GM18951 (cell line): ENCODE data around the gene THOP1.

Source experiments
- POLR2A ChIP-seq: IDR thresholded peaks from 4 replicates; pipeline ENCODE4 v1.6.1; 2011; ENCODE audit warnings: mild to moderate bottlenecking; ENCODE audit not compliant: insufficient read length, insufficient read depth; ENCODE audit errors: extremely low read depth
- in situ Hi-C: fragments of 300-500 bp; cut with MboI; formaldehyde crosslinking; loops from one replicate; pipeline ENCODE4 v1.12.0; 2022; ENCODE audit warnings: low sequenced_read_pairs, mixed read lengths, inconsistent platforms; ENCODE audit not compliant: unreplicated experiment

THOP1 gene

GRCh38 chr19:2806736-2807378 lies 21.6 kb downstream of the THOP1 start:
- TF ChIP-seq POLR2A = no peak
- in situ Hi-C loops = no loop called here

GRCh38 chr19:2807379-2808128 lies 22.3 kb downstream of the THOP1 start:
- no peak for TF ChIP-seq POLR2A
- in situ Hi-C loops = no loop called here

GRCh38 chr19:2808129-2808941 lies 23.0 kb downstream of the THOP1 start:
- no peak for TF ChIP-seq POLR2A
- in situ Hi-C loops = no loop called here

GRCh38 chr19:2809387-2810140 lies 24.3 kb downstream of the THOP1 start:
- no peak for TF ChIP-seq POLR2A
- in situ Hi-C loops = no loop called here

GRCh38 chr19:2810141-2811091 lies 25.1 kb downstream of the THOP1 start:
- no peak for TF ChIP-seq POLR2A
- in situ Hi-C loops = no loop called here

- in situ Hi-C loops = no loop called here
- no peak for TF ChIP-seq POLR2A
These were observed 26.0 kb downstream of the THOP1 start for GRCh38 chr19:2811221-2811722.

- in situ Hi-C loops = no loop called here
- TF ChIP-seq POLR2A = no peak
These were observed 26.6 kb downstream of the THOP1 start for GRCh38 chr19:2811735-2812413.

- TF ChIP-seq POLR2A = no peak
- in situ Hi-C loops = no loop called here
These were observed 27.3 kb downstream of the THOP1 start for GRCh38 chr19:2812414-2813234.

GRCh38 chr19:2813235-2814160 lies 28.2 kb downstream of the THOP1 start:
- TF ChIP-seq POLR2A = no peak
- in situ Hi-C loops = no loop called here

GRCh38 chr19:2814426-2814825 lies 29.1 kb downstream of the THOP1 start:
- no peak for TF ChIP-seq POLR2A
- in situ Hi-C loops = no loop called here
